GM08714 (cell line): ENCODE measurements around the gene CCDC86.

Experiments
- H3K4me3 ChIP-seq: fragments of 200-500 bp; sonication (Bioruptor generic); 2 replicates; pipeline ENCODE4 v1.5.1; 2014; ENCODE audit warnings: mild to moderate bottlenecking, low read length, inconsistent platforms
- ZNF274 ChIP-seq: IDR thresholded peaks from 2 replicates; pipeline ENCODE4 v1.6.1; 2012; ENCODE audit warnings: mild to moderate bottlenecking, low read depth, low read length

The CCDC86 gene

DNA sequence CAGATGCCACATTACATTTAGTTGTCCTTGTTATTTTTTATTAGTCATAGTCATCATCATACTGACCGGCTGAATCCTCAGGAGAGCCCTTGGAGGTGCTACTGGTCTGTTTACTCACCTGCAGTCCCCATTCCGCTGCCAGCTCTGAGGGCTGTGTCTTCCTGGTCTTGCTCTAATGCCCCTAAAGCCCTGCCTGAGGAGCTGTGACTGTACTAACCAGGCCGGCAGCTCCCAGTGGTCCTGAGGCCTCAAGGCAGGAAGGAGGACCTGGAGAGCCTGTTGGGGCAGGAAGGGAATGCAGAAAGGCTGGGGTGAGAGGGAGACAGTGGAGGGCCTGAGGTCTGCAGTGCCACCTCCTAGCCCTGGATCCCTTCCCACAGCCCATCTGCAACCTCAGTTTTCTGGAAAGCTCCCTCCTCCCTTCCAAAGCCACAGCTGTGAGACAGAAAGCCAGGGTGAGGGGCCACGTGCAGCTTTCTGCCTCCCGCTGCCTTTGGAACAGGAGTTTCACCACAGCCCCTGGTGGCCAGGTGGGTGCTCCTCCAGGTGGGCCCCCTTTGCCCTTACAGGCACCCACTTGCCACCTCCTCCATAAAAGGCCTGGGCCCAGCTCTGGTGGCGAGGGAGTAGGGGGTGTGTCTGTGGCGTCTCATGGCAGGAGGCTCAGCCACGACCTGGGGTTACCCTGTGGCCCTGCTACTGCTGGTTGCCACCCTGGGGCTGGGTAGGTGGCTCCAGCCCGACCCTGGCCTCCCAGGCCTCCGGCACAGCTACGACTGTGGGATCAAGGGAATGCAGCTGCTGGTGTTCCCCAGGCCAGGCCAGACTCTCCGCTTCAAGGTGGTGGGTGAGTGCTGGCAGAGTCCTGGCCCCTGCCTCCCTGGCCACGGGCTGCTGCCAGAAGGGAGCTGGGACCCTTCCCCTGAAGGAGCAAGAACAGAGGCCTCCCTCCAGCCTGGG lies 25.3 kb downstream of the CCDC86 start, which contains the start of gene ZP1:
Gene ZP1, plus strand, starts transcription at position 632 of the 960 bp plus-strand sequence. Its CDS starts 20 bp downstream, at position 652.
- TF ChIP-seq ZNF274: no peak
- no peak within 1 kb of the TSS for H3K4me3 ChIP-seq

DNA sequence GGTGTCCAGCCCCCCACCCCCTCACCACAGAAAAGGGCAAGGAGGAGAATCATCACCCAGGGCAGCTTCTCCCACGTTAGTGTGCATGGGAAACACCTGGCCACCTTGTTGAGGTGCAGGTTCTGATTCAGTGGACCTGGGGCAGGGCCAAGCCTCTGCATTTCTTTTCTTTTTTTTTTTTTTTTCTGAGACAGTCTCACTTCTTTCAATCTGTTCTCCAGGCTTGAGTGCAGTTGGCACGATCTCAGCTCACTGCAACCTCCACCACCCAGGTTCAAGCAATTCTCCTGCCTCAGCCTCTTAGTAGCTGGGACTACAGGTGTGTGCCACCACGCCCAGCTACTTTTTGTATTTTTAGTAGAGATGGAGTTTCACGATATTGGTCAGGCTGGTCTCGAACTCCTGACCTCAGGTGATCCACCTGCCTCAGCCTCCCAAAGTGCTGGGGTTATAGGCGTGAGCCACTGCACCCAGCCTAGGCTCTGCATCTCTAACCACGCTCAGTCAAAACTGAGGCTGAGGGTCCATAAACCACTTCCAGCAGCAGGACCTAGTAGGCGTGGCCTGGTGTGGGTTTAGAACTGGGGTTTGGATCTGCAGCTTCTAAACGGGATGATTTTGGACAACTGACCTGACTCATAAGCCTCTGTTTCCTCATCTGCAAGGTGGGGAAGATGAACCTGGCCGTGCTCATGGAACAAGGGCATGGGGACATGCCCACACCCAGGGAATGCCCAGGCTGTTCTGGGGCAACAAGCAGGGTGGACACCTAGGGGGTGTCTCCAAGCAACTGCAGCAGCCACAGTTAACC lies 26.2 kb downstream of the CCDC86 start:
- no peak for TF ChIP-seq ZNF274
- no peak overlapping the region for H3K4me3 ChIP-seq

- no peak overlapping the region for H3K4me3 ChIP-seq
- TF ChIP-seq ZNF274: no peak
Measured at GRCh38 chr11:60868682-60869450, 27.0 kb downstream of the CCDC86 start.

- no peak overlapping the region for H3K4me3 ChIP-seq
- no peak for TF ChIP-seq ZNF274
Measured at GRCh38 chr11:60869451-60869825, 27.5 kb downstream of the CCDC86 start.

DNA sequence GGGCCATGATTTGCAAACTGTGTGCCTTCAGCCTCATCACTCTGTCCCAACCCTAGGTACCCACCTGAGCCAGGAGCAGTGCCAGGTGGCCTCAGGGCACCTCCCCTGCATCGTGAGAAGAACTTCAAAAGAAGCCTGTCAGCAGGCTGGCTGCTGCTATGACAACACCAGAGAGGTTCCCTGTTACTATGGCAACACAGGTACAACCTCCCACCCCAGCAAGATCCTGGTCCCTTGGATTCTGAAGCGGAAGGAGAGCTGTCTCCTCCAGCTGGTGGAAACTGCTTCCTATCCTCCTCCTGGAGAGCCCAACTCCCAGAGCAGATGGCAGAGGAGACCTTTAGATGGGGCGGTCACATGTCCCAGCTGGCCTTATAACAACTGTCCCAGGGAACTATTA lies 28.4 kb downstream of the CCDC86 start:
- no peak overlapping the region for H3K4me3 ChIP-seq
- no peak for TF ChIP-seq ZNF274

- no peak for TF ChIP-seq ZNF274
- no peak overlapping the region for H3K4me3 ChIP-seq
Measured at GRCh38 chr11:60870733-60871377, 28.9 kb downstream of the CCDC86 start.

- no peak overlapping the region for H3K4me3 ChIP-seq
- no peak for TF ChIP-seq ZNF274
Measured at GRCh38 chr11:60871378-60872061, 29.6 kb downstream of the CCDC86 start.

GRCh38 chr11:60872124-60872960 lies 30.4 kb downstream of the CCDC86 start:
- no peak overlapping the region for H3K4me3 ChIP-seq
- TF ChIP-seq ZNF274: no peak

GRCh38 chr11:60872961-60873524 lies 31.1 kb downstream of the CCDC86 start:
- no peak for TF ChIP-seq ZNF274
- H3K4me3 ChIP-seq: no peak overlapping the region

DNA sequence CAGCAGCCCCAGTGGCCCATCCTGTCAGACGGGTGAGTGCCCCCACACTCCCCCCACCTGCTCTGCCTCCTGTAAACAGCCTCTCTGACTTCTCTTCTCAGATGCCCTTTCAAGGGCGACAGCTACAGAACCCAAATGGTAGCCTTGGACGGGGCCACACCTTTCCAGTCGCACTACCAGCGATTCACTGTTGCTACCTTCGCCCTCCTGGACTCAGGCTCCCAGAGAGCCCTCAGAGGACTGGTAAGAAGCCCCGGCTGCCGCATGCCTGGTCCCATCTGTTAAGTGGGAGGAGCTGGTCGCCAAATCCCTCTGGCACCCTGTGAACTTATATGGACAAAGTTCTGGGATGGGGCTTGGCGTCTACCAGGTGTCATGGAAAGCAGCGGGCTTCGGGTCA lies 31.6 kb downstream of the CCDC86 start:
- TF ChIP-seq ZNF274: no peak
- no peak overlapping the region for H3K4me3 ChIP-seq

DNA sequence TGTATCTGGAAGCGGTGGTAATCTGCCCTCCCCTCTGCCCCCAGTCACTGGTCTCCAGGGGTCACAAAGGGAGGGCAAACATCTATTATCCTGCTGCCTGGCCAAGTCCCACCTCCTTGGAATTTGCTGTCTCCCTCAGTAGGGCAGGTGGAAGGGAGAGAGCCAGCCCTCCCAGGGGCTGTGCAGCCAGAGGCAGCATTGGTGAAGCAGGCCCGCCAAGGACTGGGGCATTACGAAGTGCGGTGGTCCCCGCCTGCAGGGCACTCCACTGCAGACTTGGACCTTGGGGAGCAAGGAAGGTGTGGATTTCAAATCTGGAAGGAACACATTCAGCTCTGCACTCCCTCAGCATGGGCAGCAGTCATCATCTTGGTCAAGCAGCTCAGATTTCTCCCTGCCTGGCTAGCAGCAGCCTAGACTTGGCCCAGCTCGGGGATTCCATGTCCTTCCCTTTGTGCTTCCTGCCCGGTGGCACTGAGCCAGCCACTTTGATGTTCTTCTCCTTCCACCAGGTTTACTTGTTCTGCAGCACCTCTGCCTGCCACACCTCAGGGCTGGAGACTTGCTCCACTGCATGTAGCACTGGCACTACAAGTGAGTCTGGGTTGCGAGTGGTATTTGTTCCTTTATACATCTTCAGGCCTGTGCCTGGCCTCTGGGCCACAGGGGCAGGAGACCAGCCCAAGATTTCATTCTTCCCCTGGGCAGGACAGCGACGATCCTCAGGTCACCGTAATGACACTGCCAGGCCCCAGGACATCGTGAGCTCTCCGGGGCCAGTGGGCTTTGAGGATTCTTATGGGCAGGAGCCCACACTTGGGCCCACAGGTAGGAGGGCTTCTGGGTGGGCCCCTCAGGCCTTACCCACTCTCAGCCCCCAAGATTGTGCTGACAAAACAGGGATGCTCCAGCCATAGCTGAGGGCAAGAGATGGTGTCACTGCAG lies 32.8 kb downstream of the CCDC86 start:
- TF ChIP-seq ZNF274: no peak
- no peak overlapping the region for H3K4me3 ChIP-seq
